IPS-NIHi7 (cell line): Measurements from ENCODE around the gene GDF10.

Experiments used
- DNase-seq: peaks from one replicate; pipeline ENCODE4 v3.0.0; 2012; ENCODE audit warnings: mixed read lengths; ENCODE audit errors: extremely low spot score

The GDF10 gene

DNA sequence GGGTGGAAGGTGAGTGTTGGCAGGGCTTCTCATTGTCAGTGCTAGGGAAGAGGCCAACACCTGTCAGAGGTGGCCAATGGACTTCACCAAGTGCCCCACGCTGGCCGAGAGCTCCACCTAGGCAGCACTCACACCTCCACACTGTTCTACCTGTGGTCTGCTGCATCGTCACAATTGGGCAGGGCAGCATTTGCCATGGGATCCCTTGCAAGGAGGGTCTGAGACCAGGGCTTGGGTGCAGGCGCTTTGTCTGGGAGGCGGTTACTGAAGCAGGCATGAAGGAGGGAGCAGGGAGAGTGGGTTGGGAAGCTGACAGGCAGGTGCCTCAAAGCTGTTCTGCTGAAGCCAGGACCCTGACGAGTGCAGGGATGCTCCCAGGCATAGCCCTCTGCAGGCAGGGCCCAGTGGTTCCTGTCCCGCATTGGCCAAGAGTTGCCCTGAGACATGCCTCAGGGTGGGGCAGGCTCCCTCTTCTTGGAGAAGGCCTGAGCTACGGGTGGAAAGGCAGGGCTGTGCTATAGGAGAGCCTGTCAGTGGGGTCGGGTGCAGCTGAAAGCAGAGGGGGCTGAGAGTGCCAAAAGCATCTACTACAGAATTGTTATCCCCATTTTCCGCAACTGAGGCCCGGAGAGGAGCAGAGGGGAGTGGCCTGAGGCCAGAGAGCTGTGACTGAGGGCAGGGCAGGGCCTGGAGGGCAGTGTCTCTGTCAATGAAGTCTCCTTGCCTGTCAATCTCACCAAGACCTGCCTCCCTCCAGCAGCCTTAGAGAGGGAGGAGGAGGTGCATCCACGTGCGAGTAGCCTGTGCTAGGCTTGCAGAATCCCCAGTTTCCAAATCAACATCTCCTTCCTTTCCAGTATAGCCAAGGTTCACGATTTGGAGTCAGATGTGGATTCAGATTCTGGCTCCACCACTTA lies 52.2 kb downstream of the GDF10 start:
- DNase-seq: no peak

DNA sequence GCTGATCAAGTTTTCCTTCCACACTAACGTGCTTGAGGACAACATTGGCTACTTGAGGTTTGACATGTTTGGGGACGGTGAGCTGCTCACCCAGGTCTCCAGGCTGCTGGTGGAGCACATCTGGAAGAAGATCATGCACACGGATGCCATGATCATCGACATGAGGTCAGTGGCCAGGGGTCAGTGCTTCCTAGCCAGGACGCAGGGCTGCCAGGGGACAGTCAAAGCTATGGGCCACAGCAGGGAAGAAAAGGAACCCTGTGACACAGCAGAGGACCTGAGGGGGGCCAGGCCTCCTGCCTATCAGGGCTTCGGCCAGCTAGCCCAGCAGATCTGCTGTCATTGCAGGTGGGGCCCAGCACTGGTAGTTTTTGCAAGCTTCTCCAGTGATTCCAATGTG lies 53.4 kb downstream of the GDF10 start:
- DNase-seq: no peak

DNA sequence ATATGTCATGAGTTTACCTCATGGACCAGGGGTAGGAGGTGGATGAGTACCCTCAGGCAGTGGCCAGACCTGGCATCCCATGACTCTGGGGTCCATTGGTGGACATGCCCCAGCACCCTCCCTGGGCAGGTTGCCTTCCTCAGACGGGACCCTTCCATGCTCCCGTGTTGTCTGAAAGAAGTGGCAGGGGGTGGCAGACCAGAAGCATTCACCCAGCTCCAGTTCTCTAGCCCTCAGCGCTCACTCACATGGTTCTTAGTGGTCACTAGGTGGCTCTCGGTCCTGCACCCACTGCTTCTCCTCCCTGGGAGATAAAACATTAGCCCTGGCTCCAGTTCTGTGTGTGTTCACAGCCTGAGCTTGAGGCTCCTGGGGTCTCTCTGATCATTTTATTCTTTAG lies 54.2 kb downstream of the GDF10 start:
- peak; percentile 39 for DNase-seq

DNA sequence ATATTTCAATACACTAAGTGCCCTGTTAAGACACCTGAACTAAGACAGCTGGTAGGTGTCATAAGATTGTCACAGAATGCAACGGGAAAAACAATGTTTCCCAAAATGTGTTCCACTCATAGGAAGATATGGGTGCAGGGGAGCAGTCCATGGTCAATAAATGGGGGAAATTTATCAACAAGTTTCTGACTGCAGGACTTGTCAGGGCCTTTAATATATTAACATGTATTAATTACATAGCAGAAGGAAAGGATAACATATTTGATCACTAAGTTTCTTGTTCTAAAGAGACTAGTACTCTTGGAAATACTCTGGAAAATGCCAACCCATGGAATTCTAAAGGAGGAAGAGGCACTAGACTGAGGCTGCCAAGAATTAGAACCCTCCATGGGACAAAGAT lies 54.9 kb downstream of the GDF10 start:
- DNase-seq: no peak

DNA sequence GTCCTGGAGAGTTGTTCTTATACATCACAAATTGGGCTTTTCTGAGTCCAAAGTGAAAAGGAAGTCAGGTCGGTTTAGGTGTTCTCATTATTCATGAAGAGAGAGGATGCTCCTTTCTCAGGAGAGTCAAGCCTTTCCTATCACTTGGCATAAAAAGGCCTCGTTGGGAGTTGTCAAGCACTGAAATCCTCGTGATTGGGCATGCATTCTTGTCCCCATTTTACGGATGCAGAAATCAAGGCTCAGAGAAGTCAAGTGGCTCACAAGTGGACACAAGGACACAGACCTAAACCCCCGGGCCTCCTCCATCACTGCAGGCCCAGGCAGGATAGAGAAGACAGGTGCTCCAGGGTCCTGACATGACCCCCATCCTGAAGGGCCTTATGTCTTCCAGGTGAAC lies 56.7 kb downstream of the GDF10 start:
- DNase-seq: no peak

DNA sequence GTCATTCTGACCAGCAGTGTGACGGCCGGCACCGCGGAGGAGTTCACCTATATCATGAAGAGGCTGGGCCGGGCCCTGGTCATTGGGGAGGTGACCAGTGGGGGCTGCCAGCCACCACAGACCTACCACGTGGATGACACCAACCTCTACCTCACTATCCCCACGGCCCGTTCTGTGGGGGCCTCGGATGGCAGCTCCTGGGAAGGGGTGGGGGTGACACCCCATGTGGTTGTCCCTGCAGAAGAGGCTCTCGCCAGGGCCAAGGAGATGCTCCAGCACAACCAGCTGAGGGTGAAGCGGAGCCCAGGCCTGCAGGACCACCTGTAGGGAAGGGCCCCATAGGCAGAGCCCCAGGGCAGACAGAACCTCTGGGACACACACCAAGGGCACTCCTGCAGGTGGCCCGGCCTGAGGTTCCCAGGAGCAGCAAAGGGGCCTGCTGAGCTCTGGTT lies 57.2 kb downstream of the GDF10 start:
- no peak for DNase-seq

DNA sequence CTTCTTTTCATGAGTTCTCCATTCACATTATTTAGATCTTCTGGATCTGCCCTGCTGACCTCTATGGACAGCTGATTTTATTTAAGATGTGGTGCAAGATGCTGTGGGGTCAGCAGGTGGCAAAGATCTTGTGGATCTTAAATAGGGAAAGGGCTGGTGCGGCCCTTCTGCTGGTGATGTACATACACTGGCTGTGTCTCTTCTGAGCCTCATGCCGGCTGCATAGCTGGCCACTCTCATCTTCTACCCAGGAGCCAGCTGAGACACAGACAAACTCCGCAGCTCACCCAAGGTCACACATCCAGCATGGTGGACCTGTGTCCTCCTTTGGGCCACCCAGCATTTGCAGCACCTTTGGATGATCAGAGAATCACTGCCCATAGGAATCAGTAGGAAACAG lies 57.9 kb downstream of the GDF10 start:
- no peak for DNase-seq

DNA sequence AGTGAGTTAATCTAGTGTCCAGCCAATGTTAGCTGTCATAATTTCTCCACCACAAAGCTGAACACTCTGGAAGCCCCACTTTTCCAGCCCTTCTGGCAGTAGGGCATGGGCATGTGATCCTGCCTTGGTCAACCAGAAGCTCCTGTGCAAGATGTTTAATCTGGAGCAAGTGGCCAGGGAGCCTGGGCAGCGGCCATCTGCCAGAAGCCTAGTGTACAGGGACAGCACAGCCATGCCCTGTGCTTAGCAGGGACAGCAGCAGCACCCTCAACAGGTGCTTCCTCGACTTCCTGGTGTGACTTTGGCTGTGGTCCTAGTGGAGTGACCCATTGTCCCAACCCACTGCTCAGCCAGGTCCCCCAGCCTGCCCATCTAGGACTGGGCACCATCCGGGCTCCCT lies 58.5 kb downstream of the GDF10 start:
- no peak for DNase-seq

DNA sequence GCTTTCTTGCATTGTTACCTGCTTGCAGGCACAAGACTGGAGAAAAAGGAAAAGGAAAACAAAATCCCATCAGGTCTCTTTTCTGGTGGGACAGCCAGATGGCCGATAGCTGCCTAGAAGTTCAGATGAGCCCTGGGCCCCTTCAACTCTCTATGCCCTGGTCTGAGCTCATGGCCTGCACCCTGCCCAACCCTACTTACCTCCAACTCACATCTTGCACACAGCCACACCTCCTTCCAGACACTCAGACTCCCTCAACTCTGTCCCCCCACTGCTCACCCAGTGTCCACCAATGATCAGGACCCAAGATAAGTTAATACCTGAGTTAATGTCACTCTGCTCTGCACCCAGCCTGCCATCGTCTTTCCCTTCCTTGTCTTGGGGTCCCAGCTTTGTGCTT lies 59.1 kb downstream of the GDF10 start:
- DNase-seq: no peak

DNA sequence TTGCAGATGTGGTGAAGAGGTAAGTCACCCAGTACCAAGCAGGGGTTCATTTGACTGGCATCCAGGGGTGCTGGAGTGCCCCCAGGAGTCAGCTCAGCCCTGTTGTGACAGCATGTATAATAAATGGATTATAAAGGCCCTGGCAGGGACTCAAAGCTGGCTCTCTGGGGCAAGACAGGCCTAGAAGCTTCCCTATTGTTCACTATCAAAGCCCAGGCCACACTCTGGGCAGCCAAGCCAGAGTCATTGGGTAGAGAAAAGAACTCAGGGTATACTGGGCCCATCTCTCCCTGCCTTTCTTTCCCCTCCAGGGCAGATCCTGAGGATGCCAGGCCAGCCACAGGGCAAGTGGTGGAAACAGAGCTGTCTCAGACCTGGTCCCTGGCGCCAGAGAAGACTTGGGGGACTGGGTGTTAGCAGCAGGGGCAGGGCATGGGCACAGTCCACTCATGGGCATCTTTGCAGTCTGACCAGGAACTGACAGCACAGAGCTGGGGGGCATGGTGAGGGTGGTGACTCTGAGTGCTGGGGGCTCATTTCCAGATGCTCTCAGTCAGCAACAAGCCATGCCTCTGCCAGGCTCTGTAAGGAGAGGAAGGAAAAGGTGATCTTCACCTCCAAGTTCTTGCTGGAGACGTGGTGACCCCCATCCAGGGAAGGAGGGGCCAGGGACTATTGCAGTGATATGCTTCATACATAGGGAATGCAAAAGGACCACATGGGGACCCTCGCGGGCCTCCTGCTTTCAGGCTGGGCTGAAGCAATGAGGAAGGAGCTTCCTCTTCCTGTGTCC lies 59.8 kb downstream of the GDF10 start:
- no peak for DNase-seq

DNA sequence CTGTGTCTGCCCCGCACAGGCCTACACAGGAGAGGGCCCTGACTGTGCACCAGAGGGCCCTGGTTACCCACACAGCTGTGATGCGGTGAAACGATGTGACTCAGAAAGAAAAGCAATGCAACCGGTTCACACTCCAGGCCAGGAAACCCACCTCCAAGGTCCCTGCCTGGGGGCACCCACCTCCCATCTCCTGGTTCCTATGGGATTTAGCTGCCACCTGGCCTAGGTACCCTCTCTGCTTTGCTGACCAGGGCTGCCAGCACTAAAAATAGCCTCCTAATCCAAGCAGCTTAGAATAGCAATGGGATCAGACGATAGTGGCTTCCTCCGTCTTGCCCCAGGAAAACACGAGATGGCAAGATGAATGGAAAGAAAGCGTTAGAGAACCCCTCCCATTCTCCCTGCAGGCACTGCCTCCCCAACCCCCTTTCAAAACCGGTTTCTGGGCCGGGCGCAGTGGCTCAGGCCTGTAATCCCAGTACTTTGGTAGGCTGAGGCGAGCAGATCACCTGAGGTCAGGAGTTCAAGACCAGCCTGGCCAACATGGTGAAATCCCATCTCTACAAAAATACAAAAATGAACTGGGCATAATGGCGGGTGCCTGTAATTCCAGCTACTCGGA lies 60.5 kb downstream of the GDF10 start:
- DNase-seq: no peak

DNA sequence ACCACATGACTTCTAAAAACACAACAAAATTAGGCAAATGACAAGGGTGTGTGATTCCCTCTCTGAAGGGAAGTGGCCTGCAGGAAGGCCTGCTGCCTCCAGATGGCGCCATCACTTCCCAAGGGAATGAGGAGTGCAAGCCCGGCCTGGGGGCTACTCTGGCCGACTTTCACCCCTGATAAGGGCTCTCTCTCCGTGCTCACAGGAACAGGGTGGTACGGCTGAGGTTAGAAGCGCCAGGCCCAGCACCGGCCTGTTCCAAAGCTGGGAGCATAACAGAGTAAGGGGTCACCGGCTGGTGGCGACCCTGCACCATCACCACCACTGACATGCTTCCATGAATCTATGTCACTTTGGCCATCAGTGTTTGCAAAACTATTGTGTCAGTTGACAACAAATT lies 61.3 kb downstream of the GDF10 start:
- peak; percentile 91 for DNase-seq

DNA sequence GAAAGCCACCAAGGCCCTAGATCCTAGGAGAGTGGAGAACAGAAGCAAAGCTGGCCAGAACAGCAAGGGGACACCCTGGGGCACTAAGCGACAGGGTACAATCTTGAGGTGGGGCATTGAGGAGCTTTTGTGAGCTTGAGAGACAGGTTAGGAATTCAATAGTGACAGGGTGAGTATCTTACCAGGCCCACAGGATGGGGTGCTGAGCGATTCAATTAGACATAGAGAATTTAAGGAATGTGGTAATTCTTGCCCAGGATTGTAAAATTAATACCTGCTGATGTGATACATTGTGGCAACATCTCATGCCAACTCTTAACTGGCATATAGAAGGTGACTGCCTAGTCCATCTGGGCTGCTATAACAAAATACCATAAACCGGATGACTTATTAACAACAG lies 62.2 kb downstream of the GDF10 start:
- DNase-seq: no peak
